Activated B cell treated with CpG ODN at 0.5 μM for 24 hours (primary cell): ENCODE results near the gene A3GALT2. TPM values are rescaled to one million over a fixed set of nuclear protein-coding genes. Genes with fewer than 3 reads are reported as not detected.
A peak's percentile ranks its signal among the peaks of the same experiment; 100 is the strongest.

Experiments used
- ATAC-seq: fragments of 200-7000 bp; cut with Tn5 transposase; one replicate; pipeline ENCODE4 v1.10.0; 2021; ENCODE audit warnings: low read depth, mild to moderate bottlenecking, moderate library complexity
- CTCF ChIA-PET: fragments of 350-600 bp; sonication (Branson Sonifier 250); formaldehyde crosslinking; loops from one replicate; lab custom pipeline; 2021; ENCODE audit warnings: antibody characterized with exemption; lab: Charles Lee
- POLR2A ChIA-PET: fragments of 350-600 bp; sonication (Branson Sonifier 250); formaldehyde crosslinking; loops from one replicate; lab custom pipeline; 2021; ENCODE audit warnings: antibody characterized with exemption; lab: Charles Lee
- DNase-seq: peaks from one replicate; pipeline ENCODE4 v3.0.0; 2022
- H3K27ac Mint-ChIP-seq: one replicate; pipeline ENCODE4 v1.8.0; 2020; ENCODE audit warnings: mixed read lengths
- H3K27me3 Mint-ChIP-seq: one replicate; pipeline ENCODE4 v1.8.0; 2021; ENCODE audit warnings: mixed read lengths
- H3K36me3 Mint-ChIP-seq: one replicate; pipeline ENCODE4 v1.8.0; 2021; ENCODE audit warnings: low read depth, mixed read lengths
- H3K4me1 Mint-ChIP-seq: one replicate; pipeline ENCODE4 v1.8.0; 2021; ENCODE audit warnings: mixed read lengths
- H3K4me3 Mint-ChIP-seq: one replicate; pipeline ENCODE4 v1.8.0; 2020; ENCODE audit warnings: mild to moderate bottlenecking, mixed read lengths
- H3K9me3 Mint-ChIP-seq: one replicate; pipeline ENCODE4 v1.8.0; 2020; ENCODE audit warnings: mixed read lengths
- CTCF ChIP-seq: fragments of 200-600 bp; IDR thresholded peaks from one replicate; pipeline ENCODE4 v1.8.0; 2022; ENCODE audit warnings: antibody characterized with exemption, mild to moderate bottlenecking
- intact Hi-C: fragments of 100-400 bp; cut with micrococcal nuclease; formaldehyde crosslinking; loops from one replicate; pipeline ENCODE4 v1.15.1; 2024
- total RNA-seq: library from RNA; stranded (reverse); gene quantifications from 2 replicates; pipeline ENCODE4 v1.2.3, GENCODE V29; 2022

Gene A3GALT2
- total RNA-seq, 1 donor from 2014 or later, result not detected

- peak overlapping the region; percentile 93 for H3K4me3 Mint-ChIP-seq
- H3K36me3 Mint-ChIP-seq, result peaks cover 9% of the 10 kb centered on the region
- ChIA-PET CTCF (interaction anchor here (1.1 kb wide), 1 partner anchor 53 kb away, joined by 3 read pairs; no protein-coding TSS in a partner anchor), POLR2A (no interaction called here)
- intact Hi-C loops, result loop anchor here (5.0 kb wide), 3 partner anchors 91 to 1844 kb away; partner anchors contain the start of genes SFPQ, ZNF362 and ZSCAN20
- no peak for TF ChIP-seq CTCF
- no peaks in the 10 kb centered on the region for H3K9me3 Mint-ChIP-seq
- no peak for DNase-seq
- no peaks in the 10 kb centered on the region for H3K27me3 Mint-ChIP-seq
- no peak for ATAC-seq
- H3K4me1 Mint-ChIP-seq, result peaks cover 39% of the 10 kb centered on the region
- peak overlapping the region; percentile 54 for H3K27ac Mint-ChIP-seq
These were observed 27.8 kb upstream of the A3GALT2 start for GRCh38 chr1:33348676-33349080.

- peaks cover 39% of the 10 kb centered on the region for H3K4me1 Mint-ChIP-seq
- no peaks in the 10 kb centered on the region for H3K27me3 Mint-ChIP-seq
These were observed 27.3 kb upstream of the A3GALT2 start for GRCh38 chr1:33348194-33348593.

GRCh38 chr1:33347650-33347992 is 26.7 kb upstream of the A3GALT2 start:
- CTCF ChIA-PET, result no interaction called here
- POLR2A ChIA-PET, result no interaction called here
- intact Hi-C loops, result loop anchor here (5.0 kb wide), 3 partner anchors 90 to 1845 kb away; partner anchors contain the start of genes SFPQ, ZNF362 and ZSCAN20

More at GRCh38 chr1:33348194-33348593, 27.3 kb upstream of the A3GALT2 start:
- Mint-ChIP-seq H3K27ac (peak overlapping the region; percentile 54), H3K9me3 (no peaks in the 10 kb centered on the region), H3K4me3 (peak overlapping the region; percentile 93), H3K36me3 (peaks cover 12% of the 10 kb centered on the region)
- TF ChIP-seq CTCF, result no peak
- ChIA-PET CTCF (no interaction called here), POLR2A (no interaction called here)
- ATAC-seq (no peak), DNase-seq (no peak)
- intact Hi-C loops, result loop anchor here (5.0 kb wide), 3 partner anchors 91 to 1844 kb away; partner anchors contain the start of genes SFPQ, ZNF362 and ZSCAN20

GRCh38 chr1:33346927-33347649 is 26.2 kb upstream of the A3GALT2 start:
- intact Hi-C loops, result loop anchor here (5.0 kb wide), 3 partner anchors 90 to 1845 kb away; partner anchors contain the start of genes SFPQ, ZNF362 and ZSCAN20
- Mint-ChIP-seq H3K4me1 (peaks cover 49% of the 10 kb centered on the region), H3K27ac (no peak overlapping the region), H3K4me3 (peak overlapping the region; percentile 11), H3K27me3 (no peaks in the 10 kb centered on the region), H3K36me3 (peaks cover 15% of the 10 kb centered on the region), H3K9me3 (no peaks in the 10 kb centered on the region)
- ATAC-seq, result no peak
- ChIA-PET POLR2A (no interaction called here), CTCF (no interaction called here)
- no peak for DNase-seq
- no peak for TF ChIP-seq CTCF

More at GRCh38 chr1:33347650-33347992, 26.7 kb upstream of the A3GALT2 start:
- DNase-seq (no peak), ATAC-seq (no peak)
- H3K4me1 Mint-ChIP-seq, result peaks cover 43% of the 10 kb centered on the region
- TF ChIP-seq CTCF, result no peak
- H3K27me3 Mint-ChIP-seq, result no peaks in the 10 kb centered on the region
- peaks cover 13% of the 10 kb centered on the region for H3K36me3 Mint-ChIP-seq
- H3K4me3 Mint-ChIP-seq, result peak overlapping the region; percentile 11
- no peak overlapping the region for H3K27ac Mint-ChIP-seq
- H3K9me3 Mint-ChIP-seq, result no peaks in the 10 kb centered on the region

GRCh38 chr1:33346533-33346926 is 25.6 kb upstream of the A3GALT2 start:
- H3K27ac Mint-ChIP-seq, result no peak overlapping the region
- H3K36me3 Mint-ChIP-seq, result peaks cover 15% of the 10 kb centered on the region
- DNase-seq (no peak), ATAC-seq (no peak)
- no peak overlapping the region for H3K4me3 Mint-ChIP-seq
- POLR2A ChIA-PET, result no interaction called here
- TF ChIP-seq CTCF, result no peak
- intact Hi-C loops, result loop anchor here (5.0 kb wide), 3 partner anchors 89 to 1846 kb away; partner anchors contain the start of genes SFPQ, ZNF362 and ZSCAN20
- H3K4me1 Mint-ChIP-seq, result peaks cover 52% of the 10 kb centered on the region
- H3K9me3 Mint-ChIP-seq, result no peaks in the 10 kb centered on the region
- no peaks in the 10 kb centered on the region for H3K27me3 Mint-ChIP-seq
- CTCF ChIA-PET, result no interaction called here
